Measurements from ENCODE around the gene KREMEN2.
A peak's percentile ranks its signal among the peaks of the same experiment; 100 is the strongest.

The KREMEN2 gene

GRCh38 chr16:3007059-3007956 lies 43.2 kb downstream of the KREMEN2 start:
- DNase-seq = no peak

- no peak for DNase-seq
Observed at GRCh38 chr16:3007957-3008689, 44.0 kb downstream of the KREMEN2 start.

GRCh38 chr16:3008690-3009037 lies 44.6 kb downstream of the KREMEN2 start:
- DNase-seq = no peak

GRCh38 chr16:3009568-3010390 lies 45.7 kb downstream of the KREMEN2 start:
- DNase-seq = no peak

- no peak for DNase-seq
Observed at GRCh38 chr16:3010510-3010909, 46.4 kb downstream of the KREMEN2 start.

- peak; percentile 80 for DNase-seq
Observed at GRCh38 chr16:3012246-3012645, 48.2 kb downstream of the KREMEN2 start.

- DNase-seq = peak; percentile 77
Observed at GRCh38 chr16:3012828-3013420, 48.8 kb downstream of the KREMEN2 start, which contains the start of gene CLDN9. CLDN9 (plus strand) TSS chr16:3012923; CDS start chr16:3013363, 440 bp downstream.

GRCh38 chr16:3013491-3013951 lies 49.4 kb downstream of the KREMEN2 start:
- DNase-seq = no peak

GRCh38 chr16:3013998-3014690 lies 50.1 kb downstream of the KREMEN2 start:
- no peak for DNase-seq

- no peak for DNase-seq
Observed at GRCh38 chr16:3014971-3015370, 50.9 kb downstream of the KREMEN2 start.

- no peak for DNase-seq
Observed at GRCh38 chr16:3015865-3016521, 51.9 kb downstream of the KREMEN2 start.

- DNase-seq = no peak
Observed at GRCh38 chr16:3017344-3017743, 53.3 kb downstream of the KREMEN2 start.
